GM18907 (cell line): Measurements from ENCODE around the gene STPG4.

Experiments used
- ATAC-seq: cut with Tn5 transposase; IDR thresholded peaks from one replicate; pipeline ENCODE4 v1.9.1; 2021; ENCODE audit warnings: mild to moderate bottlenecking, moderate library complexity; ENCODE audit not compliant: unreplicated experiment

Gene STPG4

GRCh38 chr2:47093626-47094025 is 61.5 kb downstream of the STPG4 start:
- ATAC-seq, result no peak

DNA sequence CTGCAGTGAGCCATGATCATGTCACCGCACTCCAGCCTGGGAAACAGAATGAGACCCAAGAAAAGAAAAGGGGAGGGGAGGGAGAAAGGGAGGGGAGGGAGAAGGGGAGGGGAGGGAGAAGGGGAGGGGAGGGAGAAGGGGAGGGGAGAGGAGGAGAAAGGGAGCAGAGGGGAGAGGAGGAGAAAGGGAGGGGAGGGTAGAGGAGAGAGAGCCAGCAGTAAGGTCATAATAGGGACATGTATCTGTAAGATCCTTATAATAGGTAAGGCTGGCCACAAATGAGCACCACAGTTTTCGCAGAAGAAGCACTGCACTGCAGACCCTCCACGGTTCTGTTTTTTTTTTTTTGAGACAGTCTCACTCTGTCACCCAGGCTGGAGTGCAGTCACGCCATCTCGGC is 62.6 kb downstream of the STPG4 start:
- no peak for ATAC-seq

DNA sequence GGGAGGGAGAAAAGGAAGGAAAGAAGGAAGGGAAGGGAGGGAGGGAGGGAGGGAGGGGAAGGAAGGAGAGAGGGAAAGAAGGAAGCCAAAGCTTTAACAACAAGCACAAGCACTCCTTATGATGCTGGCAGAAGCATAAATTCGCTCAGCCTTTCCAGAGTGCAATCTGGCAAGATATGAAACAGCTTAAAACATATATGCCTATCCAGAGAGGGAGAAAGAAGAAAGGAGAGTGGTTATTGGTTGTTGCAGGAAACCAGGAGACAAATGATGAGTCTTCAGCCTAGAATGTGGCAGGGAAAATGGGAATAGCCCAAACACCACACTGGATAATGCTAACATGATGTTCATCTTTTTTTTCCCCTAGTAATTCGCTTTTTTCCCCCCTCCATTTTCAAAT is 64.0 kb downstream of the STPG4 start:
- ATAC-seq, result no peak

DNA sequence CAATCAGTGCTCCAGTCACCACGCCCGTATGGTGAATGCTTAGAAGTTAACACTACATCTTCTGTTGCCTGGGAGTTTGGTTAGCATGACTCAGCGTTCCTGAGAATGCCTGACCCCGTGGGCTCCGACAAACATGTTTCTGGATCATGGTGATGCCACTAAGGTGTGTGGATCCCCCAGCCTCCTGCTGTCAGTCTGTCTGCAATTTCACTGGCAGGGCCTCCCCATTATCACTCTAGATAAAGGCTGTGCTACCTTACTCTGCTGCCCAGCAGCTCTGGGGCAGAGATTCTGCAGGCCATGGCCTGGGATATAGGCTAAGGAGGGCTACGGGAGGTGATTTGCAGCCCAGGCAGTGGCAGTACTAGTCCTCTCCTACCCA is 66.0 kb downstream of the STPG4 start:
- no peak for ATAC-seq

GRCh38 chr2:47088371-47089082 is 66.6 kb downstream of the STPG4 start:
- no peak for ATAC-seq

DNA sequence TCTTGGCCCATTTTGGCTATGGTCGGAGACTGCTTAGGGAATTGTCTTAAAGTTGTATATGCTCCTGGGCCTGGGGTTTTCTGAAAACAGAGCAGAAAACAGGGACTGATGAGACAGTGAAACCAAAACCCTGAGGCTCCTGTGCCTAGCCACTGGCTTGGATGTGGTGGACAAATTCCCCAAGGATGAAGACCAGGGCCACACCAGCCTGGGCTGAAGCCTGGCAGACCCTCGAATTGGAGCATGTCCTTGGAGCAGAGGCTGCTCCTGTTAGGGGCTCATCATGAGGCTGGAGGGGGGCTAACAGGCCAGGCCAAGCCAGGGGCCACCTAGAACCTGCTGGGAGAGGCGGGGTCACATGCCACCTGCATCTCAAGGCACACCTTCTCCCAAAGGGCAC is 68.1 kb downstream of the STPG4 start:
- ATAC-seq, result no peak

DNA sequence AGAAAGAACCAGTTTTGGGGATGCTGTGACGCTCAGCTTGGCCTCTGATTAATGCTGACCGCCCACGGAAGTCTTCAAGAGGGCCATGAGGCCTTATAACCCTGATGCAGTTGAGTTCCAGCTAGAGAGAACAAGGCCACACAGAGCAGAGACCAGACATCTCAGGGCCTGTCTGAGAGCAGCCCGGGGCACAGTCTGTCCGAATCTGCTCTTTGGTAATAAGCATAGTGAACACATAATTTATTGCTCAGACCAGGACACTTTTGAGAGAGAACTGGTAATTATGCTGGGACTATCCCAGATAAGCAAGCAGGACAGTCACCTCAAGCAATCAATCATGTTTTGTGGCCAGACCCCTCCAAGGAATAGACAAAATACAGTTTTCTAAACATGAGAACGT is 68.5 kb downstream of the STPG4 start:
- ATAC-seq, result no peak

GRCh38 chr2:47086054-47086471 is 69.0 kb downstream of the STPG4 start:
- no peak for ATAC-seq

- no peak for ATAC-seq
Measured at GRCh38 chr2:47083886-47084687, 71.0 kb downstream of the STPG4 start.

DNA sequence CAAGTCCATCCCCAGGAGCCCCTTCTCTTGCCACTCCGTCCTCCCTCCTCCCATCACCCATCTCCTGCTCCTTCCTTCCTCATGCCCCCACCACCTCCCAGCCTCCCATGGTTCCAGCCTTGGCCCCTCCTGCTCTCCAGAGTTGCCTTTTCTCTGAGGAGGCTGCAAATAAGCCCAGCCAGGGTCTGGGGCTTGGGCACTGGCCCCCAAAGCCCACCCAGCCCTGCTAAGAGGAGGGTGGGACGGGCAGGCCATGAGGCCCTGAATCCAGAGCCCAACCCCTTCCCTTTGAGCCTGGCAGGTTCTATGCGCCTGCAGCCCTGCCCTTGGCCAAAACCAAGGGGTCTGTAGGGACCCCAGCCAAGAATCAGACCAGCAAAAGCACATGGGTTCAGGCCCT is 71.6 kb downstream of the STPG4 start:
- ATAC-seq, result no peak

- ATAC-seq, result no peak
Measured at GRCh38 chr2:47083005-47083404, 72.1 kb downstream of the STPG4 start.

DNA sequence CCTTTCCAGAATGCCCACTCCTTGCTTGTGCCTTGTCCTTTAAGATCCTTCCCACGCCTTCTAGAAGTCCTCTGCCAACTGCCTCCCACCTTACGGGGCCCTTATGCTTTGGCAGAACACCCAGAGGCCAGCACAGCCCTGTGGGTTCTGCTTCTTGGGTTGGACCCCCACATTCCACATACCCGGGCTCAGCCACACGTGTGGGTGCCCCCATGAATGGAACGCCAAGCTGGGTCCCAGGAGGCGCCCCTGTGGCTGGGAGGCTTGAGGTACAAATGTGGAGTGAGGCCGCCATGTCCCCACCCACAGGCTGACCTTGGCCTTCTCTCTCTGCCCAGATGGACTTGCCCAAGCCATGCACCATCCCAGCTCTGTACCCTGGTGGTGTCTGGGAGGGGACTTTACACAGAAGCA is 74.2 kb downstream of the STPG4 start:
- ATAC-seq, result no peak

- ATAC-seq, result no peak
Measured at GRCh38 chr2:47079515-47080412, 75.3 kb downstream of the STPG4 start.

DNA sequence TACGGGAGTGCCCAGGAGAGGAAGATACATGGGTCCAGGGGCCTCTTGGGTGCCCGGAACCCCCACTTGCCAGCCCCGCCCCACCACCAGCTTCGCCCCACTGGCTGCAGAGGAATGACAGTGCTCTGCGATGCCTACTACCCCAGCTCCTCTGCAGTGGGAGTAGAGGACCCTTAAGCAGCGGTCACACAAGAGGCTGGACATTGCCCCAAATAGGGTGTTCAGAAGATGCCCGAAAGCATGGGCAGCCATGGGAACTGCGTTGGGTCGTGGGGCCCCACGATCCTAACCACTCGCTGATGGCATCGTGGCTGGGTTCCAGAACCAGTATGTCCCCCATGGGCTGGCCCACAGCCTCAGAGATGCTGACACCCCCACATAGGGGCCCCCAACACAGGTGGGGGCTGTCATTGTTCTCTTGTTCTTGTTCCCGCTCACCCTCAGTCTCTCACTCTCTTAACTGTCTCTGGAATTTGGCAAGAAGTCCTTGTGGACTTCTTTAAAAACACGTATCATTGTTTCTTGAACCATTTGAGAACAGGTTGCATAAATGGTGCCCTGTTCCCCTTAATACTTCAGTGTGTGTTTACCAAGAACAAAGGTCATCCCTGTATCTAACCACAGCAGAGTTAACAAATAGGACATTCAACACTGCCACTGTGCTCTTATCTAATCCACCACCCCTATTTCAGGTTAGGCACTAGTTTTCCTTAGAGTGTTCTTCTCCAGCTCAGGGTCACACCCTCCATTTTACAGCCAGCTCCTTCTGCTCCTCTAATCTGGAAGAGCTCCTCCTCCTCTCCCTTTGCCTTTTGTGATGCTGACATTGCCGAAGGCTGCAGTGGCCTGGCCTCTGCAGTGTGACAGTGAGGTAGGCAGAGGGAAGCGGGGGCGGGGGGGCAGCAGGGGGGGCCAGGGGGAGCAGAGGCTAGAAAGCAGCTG is 76.3 kb downstream of the STPG4 start:
- ATAC-seq, result no peak

GRCh38 chr2:47077442-47078117 is 77.5 kb downstream of the STPG4 start:
- no peak for ATAC-seq

- no peak for ATAC-seq
Measured at GRCh38 chr2:47076586-47077441, 78.3 kb downstream of the STPG4 start.

GRCh38 chr2:47076126-47076506 is 79.0 kb downstream of the STPG4 start:
- no peak for ATAC-seq

- no peak for ATAC-seq
Measured at GRCh38 chr2:47075361-47076125, 79.6 kb downstream of the STPG4 start.
